ENCODE measurements around the gene RSPH4A. TPM values are rescaled to one million over a fixed set of nuclear protein-coding genes. Genes with fewer than 3 reads are reported as not detected.

The RSPH4A gene
- total and polyA plus RNA-seq, 9 of the 15 experiments (the other 6 are each of a cell fraction or from before 2014, with no cell fraction given): 0.04 to 0.30 (median 0.11) TPM

DNA sequence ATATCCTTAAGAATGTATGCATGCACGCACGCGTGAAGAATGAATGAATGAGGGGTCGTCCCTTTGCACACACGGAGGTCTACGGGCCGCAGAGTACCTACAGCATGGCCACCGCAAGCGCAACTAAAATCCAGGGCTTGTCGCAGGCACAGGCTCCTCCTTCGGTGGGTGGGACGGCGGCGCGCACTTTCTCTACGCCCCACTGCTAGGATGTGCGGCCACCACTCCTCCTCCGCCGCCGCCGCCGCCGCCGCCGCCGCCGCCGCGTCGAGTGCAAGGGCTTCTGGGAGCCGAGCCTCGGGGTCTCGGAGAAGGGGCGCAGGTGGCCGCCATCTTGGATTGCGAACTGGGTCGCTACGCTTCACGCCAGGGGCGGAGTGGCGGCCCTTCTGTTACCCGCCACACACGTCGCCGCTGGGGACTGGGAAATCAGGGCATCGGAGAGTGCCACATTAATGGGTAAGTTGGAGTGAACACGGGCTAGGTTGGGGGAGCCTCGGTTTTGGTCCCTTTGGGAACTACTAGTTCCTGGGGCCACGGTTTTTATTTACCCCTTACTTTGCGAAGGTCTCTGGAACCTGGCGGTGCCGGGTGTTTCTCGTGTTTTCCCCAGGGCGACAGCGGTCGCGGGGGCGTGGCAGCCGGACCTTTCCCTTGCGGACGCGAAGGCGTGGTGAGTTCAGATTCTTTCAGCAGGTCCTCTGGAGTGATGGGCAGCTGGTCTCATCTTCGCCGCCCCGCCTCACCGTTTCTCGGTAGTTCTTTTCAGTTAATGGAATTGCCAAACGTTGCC, 64.8 kb downstream of the RSPH4A start, which contains the start of gene KPNA5 (continued):
- TF ChIP-seq TCF3 (CRISPR knock-in tag; IDR thresholded peaks at IDR 0.05) (no peak), SRSF3 (IDR thresholded peaks at IDR 0.05; ENCODE audit: insufficient read depth, low read length) (no peak), ZNF232 (CRISPR knock-in tag; IDR thresholded peaks at IDR 0.05) (no peak), TCF7L2 (IDR thresholded peaks at IDR 0.05; ENCODE audit: low read depth, low read length) (no peak), ZBTB7A (IDR thresholded peaks at IDR 0.05; ENCODE audit: borderline replicate concordance, control insufficient read depth, low read depth, low read length) (peak; percentile 100), CBX2 (IDR thresholded peaks at IDR 0.05; ENCODE audit: insufficient read depth, low read length, poor library complexity, severe bottlenecking) (no peak), MCM2 (IDR thresholded peaks at IDR 0.05; ENCODE audit: low read depth) (no peak), KAT8 (IDR thresholded peaks at IDR 0.05; ENCODE audit: low read depth) (no peak), ZNF696 (CRISPR knock-in tag; conservative IDR thresholded peaks at IDR 0.05) (no peak), SMAD1 (IDR thresholded peaks at IDR 0.05; ENCODE audit: low read depth, low read length, partially characterized antibody) (no peak), SMARCB1 (IDR thresholded peaks at IDR 0.05; ENCODE audit: insufficient read length, low read depth) (no peak), U2AF2 (optimal IDR thresholded peaks at IDR 0.05; ENCODE audit: low read depth, low read length) (no peak), LEF1 (IDR thresholded peaks at IDR 0.05) (no peak), SPI1 (IDR thresholded peaks at IDR 0.05; ENCODE audit: borderline replicate concordance, low read depth, low read length) (no peak), CBFA2T2 (conservative IDR thresholded peaks at IDR 0.05) (no peak), ZNF717 (CRISPR knock-in tag; IDR thresholded peaks at IDR 0.05) (no peak), ZNF780A (CRISPR knock-in tag; IDR thresholded peaks at IDR 0.05) (no peak), BMI1 (IDR thresholded peaks at IDR 0.05; ENCODE audit: low read length) (no peak), ZNF24 (IDR thresholded peaks at IDR 0.05) (peak; percentile 96)
- TF ChIP-seq, protein P1, sequence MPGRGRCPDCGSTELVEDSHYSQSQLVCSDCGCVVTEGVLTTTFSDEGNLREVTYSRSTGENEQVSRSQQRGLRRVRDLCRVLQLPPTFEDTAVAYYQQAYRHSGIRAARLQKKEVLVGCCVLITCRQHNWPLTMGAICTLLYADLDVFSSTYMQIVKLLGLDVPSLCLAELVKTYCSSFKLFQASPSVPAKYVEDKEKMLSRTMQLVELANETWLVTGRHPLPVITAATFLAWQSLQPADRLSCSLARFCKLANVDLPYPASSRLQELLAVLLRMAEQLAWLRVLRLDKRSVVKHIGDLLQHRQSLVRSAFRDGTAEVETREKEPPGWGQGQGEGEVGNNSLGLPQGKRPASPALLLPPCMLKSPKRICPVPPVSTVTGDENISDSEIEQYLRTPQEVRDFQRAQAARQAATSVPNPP (IDR thresholded peaks at IDR 0.05; ENCODE audit: borderline replicate concordance, insufficient read depth, insufficient read length): no peak
- TF ChIP-seq, protein P2, sequence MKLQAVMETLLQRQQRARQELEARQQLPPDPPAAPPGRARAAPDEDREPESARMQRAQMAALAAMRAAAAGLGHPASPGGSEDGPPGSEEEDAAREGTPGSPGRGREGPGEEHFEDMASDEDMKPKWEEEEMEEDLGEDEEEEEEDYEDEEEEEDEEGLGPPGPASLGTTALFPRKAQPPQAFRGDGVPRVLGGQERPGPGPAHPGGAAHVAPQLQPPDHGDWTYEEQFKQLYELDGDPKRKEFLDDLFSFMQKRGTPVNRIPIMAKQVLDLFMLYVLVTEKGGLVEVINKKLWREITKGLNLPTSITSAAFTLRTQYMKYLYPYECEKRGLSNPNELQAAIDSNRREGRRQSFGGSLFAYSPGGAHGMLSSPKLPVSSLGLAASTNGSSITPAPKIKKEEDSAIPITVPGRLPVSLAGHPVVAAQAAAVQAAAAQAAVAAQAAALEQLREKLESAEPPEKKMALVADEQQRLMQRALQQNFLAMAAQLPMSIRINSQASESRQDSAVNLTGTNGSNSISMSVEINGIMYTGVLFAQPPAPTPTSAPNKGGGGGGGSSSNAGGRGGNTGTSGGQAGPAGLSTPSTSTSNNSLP (IDR thresholded peaks at IDR 0.05; ENCODE audit: borderline replicate concordance, low read depth, low read length): no peak
- TF ChIP-seq, protein P3, sequence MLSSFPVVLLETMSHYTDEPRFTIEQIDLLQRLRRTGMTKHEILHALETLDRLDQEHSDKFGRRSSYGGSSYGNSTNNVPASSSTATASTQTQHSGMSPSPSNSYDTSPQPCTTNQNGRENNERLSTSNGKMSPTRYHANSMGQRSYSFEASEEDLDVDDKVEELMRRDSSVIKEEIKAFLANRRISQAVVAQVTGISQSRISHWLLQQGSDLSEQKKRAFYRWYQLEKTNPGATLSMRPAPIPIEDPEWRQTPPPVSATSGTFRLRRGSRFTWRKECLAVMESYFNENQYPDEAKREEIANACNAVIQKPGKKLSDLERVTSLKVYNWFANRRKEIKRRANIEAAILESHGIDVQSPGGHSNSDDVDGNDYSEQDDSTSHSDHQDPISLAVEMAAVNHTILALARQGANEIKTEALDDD (IDR thresholded peaks at IDR 0.05): no peak
- TF ChIP-seq, protein P4, sequence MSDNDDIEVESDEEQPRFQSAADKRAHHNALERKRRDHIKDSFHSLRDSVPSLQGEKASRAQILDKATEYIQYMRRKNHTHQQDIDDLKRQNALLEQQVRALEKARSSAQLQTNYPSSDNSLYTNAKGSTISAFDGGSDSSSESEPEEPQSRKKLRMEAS (CRISPR knock-in tag; IDR thresholded peaks at IDR 0.05): peak; percentile 59; the same call in 1 of the 2 replicates
- TF ChIP-seq, protein P5, sequence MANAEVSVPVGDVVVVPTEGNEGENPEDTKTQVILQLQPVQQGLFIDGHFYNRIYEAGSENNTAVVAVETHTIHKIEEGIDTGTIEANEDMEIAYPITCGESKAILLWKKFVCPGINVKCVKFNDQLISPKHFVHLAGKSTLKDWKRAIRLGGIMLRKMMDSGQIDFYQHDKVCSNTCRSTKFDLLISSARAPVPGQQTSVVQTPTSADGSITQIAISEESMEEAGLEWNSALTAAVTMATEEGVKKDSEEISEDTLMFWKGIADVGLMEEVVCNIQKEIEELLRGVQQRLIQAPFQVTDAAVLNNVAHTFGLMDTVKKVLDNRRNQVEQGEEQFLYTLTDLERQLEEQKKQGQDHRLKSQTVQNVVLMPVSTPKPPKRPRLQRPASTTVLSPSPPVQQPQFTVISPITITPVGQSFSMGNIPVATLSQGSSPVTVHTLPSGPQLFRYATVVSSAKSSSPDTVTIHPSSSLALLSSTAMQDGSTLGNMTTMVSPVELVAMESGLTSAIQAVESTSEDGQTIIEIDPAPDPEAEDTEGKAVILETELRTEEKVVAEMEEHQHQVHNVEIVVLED (CRISPR knock-in tag; IDR thresholded peaks at IDR 0.05): peak; percentile 88

Measured in K562 (cell line).